ENCODE results near the gene FAM111B. TPM values are rescaled to one million over a fixed set of nuclear protein-coding genes. Genes with fewer than 3 reads are reported as not detected.
"Not testable (repeated sequence)": the region's sequence is repeated elsewhere in the genome, so short reads cannot be mapped to it uniquely, and the experiment has no call there.

The FAM111B gene
- total RNA-seq, 4 donors from 2014 or later: 0.19 to 2.2 (median 0.72) TPM

- intact Hi-C loops (cut with DNase I; ENCODE audit: low total_unique reads): no loop called here
- 67 to 83% methylated on average over 1 of the region's 1 CpG for WGBS, 2 donors
- no peak for DNase-seq (ENCODE audit: low spot score in 2 of 2)
- no peak overlapping the region for H3K4me3 ChIP-seq (ENCODE audit: low read depth, poor library complexity, severe bottlenecking)
- TF ChIP-seq POLR2A (IDR thresholded peaks at IDR 0.05) (no peak), CTCF (IDR thresholded peaks at IDR 0.05) (no peak)
Observed at GRCh38 chr11:59069087-59069486, 38.0 kb upstream of the FAM111B start.

GRCh38 chr11:59076876-59077571 lies 30.0 kb upstream of the FAM111B start:
- TF ChIP-seq CTCF (IDR thresholded peaks at IDR 0.05): no peak
- no peak for TF ChIP-seq POLR2A (IDR thresholded peaks at IDR 0.05)
- intact Hi-C loops (cut with DNase I; ENCODE audit: low total_unique reads): no loop called here
- no peak for DNase-seq (ENCODE audit: low spot score in 2 of 2)
- 84 to 85% methylated on average over 8 of the region's 8 CpGs for WGBS, 2 donors
- no peak overlapping the region for H3K4me3 ChIP-seq (ENCODE audit: low read depth, poor library complexity, severe bottlenecking)

GRCh38 chr11:59078435-59078834 lies 28.6 kb upstream of the FAM111B start:
- WGBS, 2 donors: 72 to 84% methylated on average over 2 of the region's 2 CpGs
- TF ChIP-seq POLR2A (IDR thresholded peaks at IDR 0.05) (no peak), CTCF (IDR thresholded peaks at IDR 0.05) (no peak)
- H3K4me3 ChIP-seq (ENCODE audit: low read depth, poor library complexity, severe bottlenecking): no peak overlapping the region
- intact Hi-C loops (cut with DNase I; ENCODE audit: low total_unique reads): no loop called here
- no peak for DNase-seq (ENCODE audit: low spot score in 2 of 2)

- DNase-seq (ENCODE audit: low spot score in 2 of 2): no peak
- intact Hi-C loops (cut with DNase I; ENCODE audit: low total_unique reads): no loop called here
- 82 to 83% methylated on average over 1 of the region's 1 CpG for WGBS, 2 donors
- no peak overlapping the region for H3K4me3 ChIP-seq (ENCODE audit: low read depth, poor library complexity, severe bottlenecking)
- no peak for TF ChIP-seq CTCF (IDR thresholded peaks at IDR 0.05)
- no peak for TF ChIP-seq POLR2A (IDR thresholded peaks at IDR 0.05)
Observed at GRCh38 chr11:59079086-59079485, 28.0 kb upstream of the FAM111B start.

GRCh38 chr11:59080421-59080820 lies 26.6 kb upstream of the FAM111B start:
- H3K4me3 ChIP-seq (ENCODE audit: low read depth, poor library complexity, severe bottlenecking); intact Hi-C loops (cut with DNase I; ENCODE audit: low total_unique reads); DNase-seq (ENCODE audit: low spot score in 2 of 2): not testable (repeated sequence)
- 74 to 100% methylated on average over 1 to 2 of the region's 2 CpGs for WGBS, 2 donors

GRCh38 chr11:59081430-59082020 lies 25.5 kb upstream of the FAM111B start:
- DNase-seq (ENCODE audit: low spot score in 2 of 2); H3K4me3 ChIP-seq (ENCODE audit: low read depth, poor library complexity, severe bottlenecking); intact Hi-C loops (cut with DNase I; ENCODE audit: low total_unique reads): not testable (repeated sequence)
- WGBS, 2 donors: 48 to 49% methylated on average over 4 of the region's 4 CpGs

- intact Hi-C loops (cut with DNase I; ENCODE audit: low total_unique reads); DNase-seq (ENCODE audit: low spot score in 2 of 2); H3K4me3 ChIP-seq (ENCODE audit: low read depth, poor library complexity, severe bottlenecking): not testable (repeated sequence)
- WGBS, 2 donors: 93 to 94% methylated on average over 5 of the region's 5 CpGs
Observed at GRCh38 chr11:59086007-59086406, 21.0 kb upstream of the FAM111B start, which contains the start of gene GLYATL1B. GLYATL1B (plus strand) TSS chr11:59086307; CDS start chr11:59086307, 0 bp downstream.

Measured in lower leg skin (tissue), 4 donors.